ENCODE data around the gene LEP. TPM values are rescaled to one million over a fixed set of nuclear protein-coding genes. Genes with fewer than 3 reads are reported as not detected.

Gene LEP
- total and polyA plus RNA-seq, 7 donors, result 0.08 to 0.78 (median 0.30) TPM

DNA sequence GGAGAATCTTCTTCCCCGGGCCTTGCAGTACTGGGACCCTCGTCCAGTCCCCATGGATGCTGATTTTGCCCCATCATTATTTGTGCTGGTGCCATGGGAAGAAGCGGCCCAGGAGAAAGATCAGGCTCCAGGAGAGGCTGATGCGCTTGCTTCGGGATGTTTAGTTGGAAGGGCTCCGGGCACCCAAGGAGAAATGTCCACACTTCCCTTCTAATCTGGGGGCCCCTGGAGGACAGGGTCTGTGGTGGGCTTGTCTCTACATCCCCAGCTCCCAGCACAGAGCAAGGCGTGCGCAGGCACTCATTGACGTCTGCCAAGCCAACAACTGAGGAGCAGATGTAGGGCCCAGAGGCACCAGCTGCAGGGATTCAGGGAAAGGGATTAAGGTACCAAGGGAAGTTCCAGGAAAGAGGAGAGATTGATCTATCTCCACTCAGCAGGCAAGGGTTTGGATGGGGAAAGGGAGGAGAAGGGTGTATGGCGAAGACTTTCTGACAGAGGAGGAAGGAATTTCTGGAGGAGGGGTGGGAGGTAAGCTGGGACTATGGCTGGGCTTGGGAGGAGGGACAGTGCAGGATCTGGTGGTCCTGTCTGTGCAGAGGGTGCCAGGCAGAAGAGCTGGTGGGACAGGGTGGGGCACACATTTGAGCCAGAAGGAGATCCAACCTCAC is 38.7 kb upstream of the LEP start:
- Histone ChIP-seq H3K4me1 (peaks cover 6% of the 10 kb centered on the region), H3K36me3 (ENCODE audit: insufficient read depth in 1 of 2, low read depth in 1 of 2) (no peaks in the 10 kb centered on the region), H3K27ac (no peak overlapping the region), H3K27me3 (ENCODE audit: insufficient read depth in 3 of 3, low read length in 2 of 3) (peaks cover 0 to 55% (median 16%) of the 10 kb centered on the region in 3 donors), H3K4me3 (no peak overlapping the region), H3K9me3 (no peaks in the 10 kb centered on the region)
- TF ChIP-seq, protein P1, sequence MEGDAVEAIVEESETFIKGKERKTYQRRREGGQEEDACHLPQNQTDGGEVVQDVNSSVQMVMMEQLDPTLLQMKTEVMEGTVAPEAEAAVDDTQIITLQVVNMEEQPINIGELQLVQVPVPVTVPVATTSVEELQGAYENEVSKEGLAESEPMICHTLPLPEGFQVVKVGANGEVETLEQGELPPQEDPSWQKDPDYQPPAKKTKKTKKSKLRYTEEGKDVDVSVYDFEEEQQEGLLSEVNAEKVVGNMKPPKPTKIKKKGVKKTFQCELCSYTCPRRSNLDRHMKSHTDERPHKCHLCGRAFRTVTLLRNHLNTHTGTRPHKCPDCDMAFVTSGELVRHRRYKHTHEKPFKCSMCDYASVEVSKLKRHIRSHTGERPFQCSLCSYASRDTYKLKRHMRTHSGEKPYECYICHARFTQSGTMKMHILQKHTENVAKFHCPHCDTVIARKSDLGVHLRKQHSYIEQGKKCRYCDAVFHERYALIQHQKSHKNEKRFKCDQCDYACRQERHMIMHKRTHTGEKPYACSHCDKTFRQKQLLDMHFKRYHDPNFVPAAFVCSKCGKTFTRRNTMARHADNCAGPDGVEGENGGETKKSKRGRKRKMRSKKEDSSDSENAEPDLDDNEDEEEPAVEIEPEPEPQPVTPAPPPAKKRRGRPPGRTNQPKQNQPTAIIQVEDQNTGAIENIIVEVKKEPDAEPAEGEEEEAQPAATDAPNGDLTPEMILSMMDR (IDR thresholded peaks at IDR 0.05), result no peak
- DNase-seq (no peak), ATAC-seq (no peak)
- WGBS, 3 donors, result 42 to 54% (median 44%) methylated on average over 10 of the region's 10 CpGs
- intact Hi-C loops (cut with DNase I), result no loop called here

DNA sequence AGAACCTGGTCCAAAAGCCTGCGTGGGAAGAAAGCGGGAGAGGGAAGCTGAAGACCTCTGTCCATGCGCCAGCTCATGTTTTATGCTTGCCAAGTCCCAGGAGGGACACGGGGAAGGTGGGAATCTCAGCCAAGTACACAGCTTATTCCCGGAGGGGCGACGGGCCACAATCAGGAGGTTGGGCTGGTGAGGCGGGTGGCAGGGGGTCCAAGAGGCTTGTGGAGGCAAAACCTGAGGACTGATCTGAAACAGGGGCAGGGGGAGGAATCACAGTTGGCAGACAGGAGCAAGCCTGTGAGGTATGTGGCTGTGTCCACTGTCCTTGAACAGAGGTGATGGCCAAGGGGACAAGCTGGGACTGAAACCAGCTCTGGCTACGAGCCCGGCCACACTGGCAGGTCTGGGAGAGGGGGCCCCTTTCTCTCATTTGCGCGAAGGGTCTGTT is 38.0 kb upstream of the LEP start:
- Histone ChIP-seq H3K36me3 (ENCODE audit: insufficient read depth in 1 of 2, low read depth in 1 of 2) (no peaks in the 10 kb centered on the region), H3K27me3 (ENCODE audit: insufficient read depth in 3 of 3, low read length in 2 of 3) (peaks cover 0 to 57% (median 16%) of the 10 kb centered on the region in 3 donors), H3K9me3 (no peaks in the 10 kb centered on the region), H3K4me1 (peaks cover 6% of the 10 kb centered on the region), H3K27ac (no peak overlapping the region), H3K4me3 (no peak overlapping the region)
- intact Hi-C loops (cut with DNase I), result no loop called here
- WGBS, 3 donors, result 29 to 42% (median 30%) methylated on average over 11 to 12 of the region's 12 CpGs
- TF ChIP-seq, protein P1 (IDR thresholded peaks at IDR 0.05), result no peak
- ATAC-seq, result no peak
- no peak for DNase-seq

DNA sequence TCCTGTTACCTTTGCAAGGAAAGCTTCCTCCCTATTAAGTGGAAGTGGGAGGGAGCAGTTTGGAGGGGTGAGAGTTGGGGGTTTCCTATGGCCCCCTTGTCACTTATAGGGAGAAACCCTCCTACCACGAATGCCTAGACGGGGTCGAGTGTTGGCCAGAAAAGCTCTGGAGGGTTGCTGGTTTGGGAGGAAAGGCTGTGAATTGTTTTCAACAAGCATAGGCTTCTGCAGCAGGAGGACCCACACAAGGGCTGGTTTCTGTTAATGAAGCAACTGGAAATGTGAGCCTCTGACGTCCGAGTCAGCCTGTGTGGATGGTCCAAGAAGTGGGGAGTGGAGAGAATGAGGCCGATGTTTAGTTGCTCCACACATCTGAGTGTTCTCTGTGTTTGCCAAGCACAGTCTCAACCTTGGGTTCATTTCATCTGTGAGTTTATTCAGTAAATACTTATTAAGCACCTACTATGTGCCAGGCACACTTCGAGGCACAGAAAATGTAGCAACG is 37.3 kb upstream of the LEP start:
- Histone ChIP-seq H3K4me3 (no peak overlapping the region), H3K27ac (no peak overlapping the region), H3K9me3 (no peaks in the 10 kb centered on the region), H3K27me3 (ENCODE audit: insufficient read depth in 3 of 3, low read length in 2 of 3) (peaks cover 0 to 62% (median 16%) of the 10 kb centered on the region in 3 donors), H3K36me3 (ENCODE audit: insufficient read depth in 1 of 2, low read depth in 1 of 2) (no peaks in the 10 kb centered on the region), H3K4me1 (peaks cover 6% of the 10 kb centered on the region)
- intact Hi-C loops (cut with DNase I), result no loop called here
- ATAC-seq, result peak in 2 of 4 donors; percentile 38 to 40
- no peak for DNase-seq
- 38 to 51% (median 45%) methylated on average over 8 of the region's 8 CpGs for WGBS, 3 donors
- TF ChIP-seq, protein P1 (IDR thresholded peaks at IDR 0.05), result no peak

DNA sequence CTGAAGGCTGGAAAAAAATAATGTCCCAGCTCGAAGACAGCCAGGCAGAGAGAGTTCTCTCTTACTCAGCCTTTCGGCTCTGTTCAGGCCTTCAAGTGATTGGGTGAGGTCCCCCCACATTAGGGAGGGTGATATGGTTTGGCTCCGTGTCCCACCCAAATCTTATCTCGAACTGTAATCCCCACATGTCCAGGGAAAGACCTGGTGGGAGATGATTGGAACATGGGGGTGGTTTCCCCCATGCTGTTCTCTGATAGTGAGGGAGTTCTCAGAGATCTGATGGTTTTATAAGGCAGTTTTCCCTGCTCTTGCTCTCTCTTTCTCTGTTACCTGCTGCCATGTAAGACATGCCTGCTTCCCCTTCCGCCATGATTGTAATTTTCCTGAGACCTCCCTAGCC is 36.6 kb upstream of the LEP start:
- no peaks in the 10 kb centered on the region for H3K36me3 ChIP-seq (ENCODE audit: insufficient read depth in 1 of 2, low read depth in 1 of 2)
- no peak for DNase-seq
- TF ChIP-seq, protein P1 (IDR thresholded peaks at IDR 0.05), result no peak
- peaks cover 6% of the 10 kb centered on the region for H3K4me1 ChIP-seq
- no peak overlapping the region for H3K27ac ChIP-seq
- H3K9me3 ChIP-seq, result no peaks in the 10 kb centered on the region
- 74 to 90% (median 85%) methylated on average over 5 of the region's 5 CpGs for WGBS, 3 donors
- no peak for ATAC-seq
- intact Hi-C loops (cut with DNase I), result no loop called here
- H3K27me3 ChIP-seq (ENCODE audit: insufficient read depth in 3 of 3, low read length in 2 of 3), result peaks cover 0 to 62% (median 16%) of the 10 kb centered on the region in 3 donors
- no peak overlapping the region for H3K4me3 ChIP-seq
